T-helper 1 cell treated with Interleukin-12 subunit alpha and Interleukin-12 subunit beta and Interleukin-4 antibody, amounts not matched to agents 30 μg/mL and 1 μg/mL, for 36 hours (primary cell): ENCODE data around the gene SF3B2.
A peak's percentile ranks its signal among the peaks of the same experiment; 100 is the strongest.
"Not testable (repeated sequence)": the region's sequence is repeated elsewhere in the genome, so short reads cannot be mapped to it uniquely, and the experiment has no call there.

Experiments
- H3K27ac Mint-ChIP-seq: one replicate; pipeline ENCODE4 v1.8.0; 2021; ENCODE audit warnings: mild to moderate bottlenecking, mixed read lengths
- H3K27me3 Mint-ChIP-seq: one replicate; pipeline ENCODE4 v1.8.0; 2021; ENCODE audit warnings: low read depth, mixed read lengths
- H3K36me3 Mint-ChIP-seq: one replicate; pipeline ENCODE4 v1.8.0; 2021; ENCODE audit warnings: low read depth, mixed read lengths
- H3K4me1 Mint-ChIP-seq: one replicate; pipeline ENCODE4 v1.8.0; 2021; ENCODE audit warnings: low read depth, mixed read lengths
- H3K4me3 Mint-ChIP-seq: one replicate; pipeline ENCODE4 v1.8.0; 2021; ENCODE audit warnings: mild to moderate bottlenecking, moderate library complexity, mixed read lengths
- H3K9me3 Mint-ChIP-seq: one replicate; pipeline ENCODE4 v1.8.0; 2021; ENCODE audit warnings: mixed read lengths

Gene SF3B2

GRCh38 chr11:66112601-66113499 lies 60.7 kb downstream of the SF3B2 start:
- Mint-ChIP-seq H3K4me3 (no peak overlapping the region), H3K9me3 (no peaks in the 10 kb centered on the region), H3K36me3 (no peaks in the 10 kb centered on the region), H3K4me1 (peaks cover 69% of the 10 kb centered on the region), H3K27me3 (no peaks in the 10 kb centered on the region), H3K27ac (peak overlapping the region; percentile 80)

GRCh38 chr11:66114957-66115356 lies 62.8 kb downstream of the SF3B2 start:
- Mint-ChIP-seq H3K27ac (peak overlapping the region; percentile 72), H3K4me1 (peaks cover 66% of the 10 kb centered on the region)
- not testable (repeated sequence) for H3K27me3 Mint-ChIP-seq, H3K36me3 Mint-ChIP-seq, H3K9me3 Mint-ChIP-seq, H3K4me3 Mint-ChIP-seq

- Mint-ChIP-seq H3K27ac (peak overlapping the region; percentile 72), H3K27me3 (no peaks in the 10 kb centered on the region), H3K4me3 (peak overlapping the region; percentile 67), H3K36me3 (no peaks in the 10 kb centered on the region), H3K4me1 (peaks cover 69% of the 10 kb centered on the region), H3K9me3 (no peaks in the 10 kb centered on the region)
These were observed 63.6 kb downstream of the SF3B2 start for GRCh38 chr11:66115638-66116301.

GRCh38 chr11:66116576-66117361 lies 64.6 kb downstream of the SF3B2 start:
- H3K27ac Mint-ChIP-seq: peak overlapping the region; percentile 72
- no peaks in the 10 kb centered on the region for H3K27me3 Mint-ChIP-seq
- H3K9me3 Mint-ChIP-seq: no peaks in the 10 kb centered on the region
- H3K4me3 Mint-ChIP-seq: peak overlapping the region; percentile 67
- H3K4me1 Mint-ChIP-seq: peaks cover 68% of the 10 kb centered on the region
- peaks cover 2% of the 10 kb centered on the region for H3K36me3 Mint-ChIP-seq

- H3K4me3 Mint-ChIP-seq: no peak overlapping the region
- no peaks in the 10 kb centered on the region for H3K27me3 Mint-ChIP-seq
- H3K4me1 Mint-ChIP-seq: peaks cover 51% of the 10 kb centered on the region
- H3K36me3 Mint-ChIP-seq: peaks cover 3% of the 10 kb centered on the region
- no peaks in the 10 kb centered on the region for H3K9me3 Mint-ChIP-seq
- no peak overlapping the region for H3K27ac Mint-ChIP-seq
These were observed 66.7 kb downstream of the SF3B2 start for GRCh38 chr11:66118847-66119246.
